Measurements from ENCODE around the gene DISC1. TPM values are rescaled to one million over a fixed set of nuclear protein-coding genes. Genes with fewer than 3 reads are reported as not detected.

Gene DISC1
- total RNA-seq, 2 donors from 2014 or later = 6.7 to 9.3 TPM

DNA sequence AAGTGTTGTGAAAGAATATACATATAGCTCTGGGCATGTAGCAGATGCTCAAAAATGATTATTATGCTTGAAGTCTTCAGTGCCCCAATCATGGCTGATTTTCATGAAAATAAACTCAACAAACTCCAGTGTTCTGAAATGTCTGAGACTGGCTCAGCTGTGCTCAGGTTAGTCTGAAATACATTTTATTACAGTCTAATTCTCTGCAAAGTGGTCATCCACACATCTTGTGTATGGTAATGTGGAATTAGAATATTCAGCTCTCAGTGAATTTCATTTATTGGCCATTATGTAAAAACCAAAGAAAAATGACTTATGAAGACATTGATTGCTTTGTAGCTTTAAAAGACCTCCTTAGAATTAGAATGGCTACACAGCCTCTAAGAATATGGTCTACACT is 109.9 kb downstream of the DISC1 start:
- intact Hi-C loops (cut with DNase I) = no loop called here
- Histone ChIP-seq H3K4me1 (replicated peaks) (no peaks in the 10 kb centered on the region), H3K27me3 (replicated peaks; ENCODE audit: insufficient read depth) (no peaks in the 10 kb centered on the region), H3K4me3 (no peak overlapping the region), H3K36me3 (no peaks in the 10 kb centered on the region), H3K27ac (no peak overlapping the region), H3K9me3 (no peaks in the 10 kb centered on the region)
- DNase-seq (ENCODE audit: low spot score) = no peak
- TF ChIP-seq, protein P1, sequence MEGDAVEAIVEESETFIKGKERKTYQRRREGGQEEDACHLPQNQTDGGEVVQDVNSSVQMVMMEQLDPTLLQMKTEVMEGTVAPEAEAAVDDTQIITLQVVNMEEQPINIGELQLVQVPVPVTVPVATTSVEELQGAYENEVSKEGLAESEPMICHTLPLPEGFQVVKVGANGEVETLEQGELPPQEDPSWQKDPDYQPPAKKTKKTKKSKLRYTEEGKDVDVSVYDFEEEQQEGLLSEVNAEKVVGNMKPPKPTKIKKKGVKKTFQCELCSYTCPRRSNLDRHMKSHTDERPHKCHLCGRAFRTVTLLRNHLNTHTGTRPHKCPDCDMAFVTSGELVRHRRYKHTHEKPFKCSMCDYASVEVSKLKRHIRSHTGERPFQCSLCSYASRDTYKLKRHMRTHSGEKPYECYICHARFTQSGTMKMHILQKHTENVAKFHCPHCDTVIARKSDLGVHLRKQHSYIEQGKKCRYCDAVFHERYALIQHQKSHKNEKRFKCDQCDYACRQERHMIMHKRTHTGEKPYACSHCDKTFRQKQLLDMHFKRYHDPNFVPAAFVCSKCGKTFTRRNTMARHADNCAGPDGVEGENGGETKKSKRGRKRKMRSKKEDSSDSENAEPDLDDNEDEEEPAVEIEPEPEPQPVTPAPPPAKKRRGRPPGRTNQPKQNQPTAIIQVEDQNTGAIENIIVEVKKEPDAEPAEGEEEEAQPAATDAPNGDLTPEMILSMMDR (IDR thresholded peaks at IDR 0.05) = no peak
- no peak for TF ChIP-seq POLR2AphosphoS5 (IDR thresholded peaks at IDR 0.05)
- no peak for TF ChIP-seq POLR2A (IDR thresholded peaks at IDR 0.05)

DNA sequence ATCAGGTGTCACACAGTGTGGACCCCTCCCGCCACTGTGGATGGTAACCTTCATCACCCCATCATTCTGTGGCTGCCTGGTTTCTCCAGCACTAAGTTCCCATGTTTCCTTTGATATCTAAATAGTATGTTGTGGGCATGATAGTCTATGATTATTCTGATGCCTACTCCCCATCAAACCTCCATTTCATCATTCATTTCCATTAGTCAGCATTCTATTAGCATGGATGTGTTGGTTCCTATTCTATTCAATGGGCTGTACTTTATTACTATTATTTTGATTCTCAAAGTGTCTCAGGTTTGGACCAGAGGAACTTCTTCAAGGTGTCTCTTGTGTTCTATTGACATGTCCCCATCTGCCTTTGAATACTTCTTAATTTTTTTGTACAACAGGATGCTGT is 112.0 kb downstream of the DISC1 start:
- intact Hi-C loops (cut with DNase I) = no loop called here
- DNase-seq (ENCODE audit: low spot score) = no peak
- 94% methylated on average over 1 of the region's 1 CpG for WGBS
- no peak overlapping the region for H3K4me3 ChIP-seq
- TF ChIP-seq POLR2AphosphoS5 (IDR thresholded peaks at IDR 0.05) (no peak), POLR2A (IDR thresholded peaks at IDR 0.05) (no peak)
- TF ChIP-seq, protein P1 (IDR thresholded peaks at IDR 0.05) = no peak
- H3K4me1 ChIP-seq (replicated peaks) = no peaks in the 10 kb centered on the region
- H3K27me3 ChIP-seq (replicated peaks; ENCODE audit: insufficient read depth) = no peaks in the 10 kb centered on the region
- H3K9me3 ChIP-seq = no peaks in the 10 kb centered on the region
- H3K27ac ChIP-seq = no peak overlapping the region
- no peaks in the 10 kb centered on the region for H3K36me3 ChIP-seq

DNA sequence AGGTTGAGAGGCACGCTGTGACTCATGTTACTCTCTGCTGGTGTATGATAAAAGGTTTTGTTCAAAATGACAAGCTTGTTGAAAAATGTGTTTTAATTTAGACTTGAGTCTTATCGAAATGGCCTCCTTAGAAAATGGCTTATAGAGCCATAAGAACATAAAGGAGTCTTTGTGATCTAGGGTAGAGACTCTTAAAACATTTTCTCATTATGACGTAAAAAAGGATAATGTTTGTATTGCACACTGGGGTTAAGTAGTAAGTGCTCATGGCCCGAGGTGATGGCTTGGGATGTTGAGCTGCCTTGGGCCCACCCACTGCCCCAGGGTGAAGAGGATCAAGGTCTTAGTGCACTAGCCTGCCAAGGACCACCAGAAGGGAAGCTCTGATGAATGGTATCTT is 117.4 kb downstream of the DISC1 start:
- Histone ChIP-seq H3K27ac (no peak overlapping the region), H3K9me3 (no peaks in the 10 kb centered on the region), H3K4me1 (replicated peaks) (no peaks in the 10 kb centered on the region), H3K36me3 (no peaks in the 10 kb centered on the region), H3K27me3 (replicated peaks; ENCODE audit: insufficient read depth) (no peaks in the 10 kb centered on the region), H3K4me3 (no peak overlapping the region)
- TF ChIP-seq POLR2A (IDR thresholded peaks at IDR 0.05) (no peak), POLR2AphosphoS5 (IDR thresholded peaks at IDR 0.05) (no peak)
- TF ChIP-seq, protein P1 (IDR thresholded peaks at IDR 0.05) = no peak
- no peak for DNase-seq (ENCODE audit: low spot score)
- intact Hi-C loops (cut with DNase I) = no loop called here
- WGBS = 62% methylated on average over 4 of the region's 4 CpGs

DNA sequence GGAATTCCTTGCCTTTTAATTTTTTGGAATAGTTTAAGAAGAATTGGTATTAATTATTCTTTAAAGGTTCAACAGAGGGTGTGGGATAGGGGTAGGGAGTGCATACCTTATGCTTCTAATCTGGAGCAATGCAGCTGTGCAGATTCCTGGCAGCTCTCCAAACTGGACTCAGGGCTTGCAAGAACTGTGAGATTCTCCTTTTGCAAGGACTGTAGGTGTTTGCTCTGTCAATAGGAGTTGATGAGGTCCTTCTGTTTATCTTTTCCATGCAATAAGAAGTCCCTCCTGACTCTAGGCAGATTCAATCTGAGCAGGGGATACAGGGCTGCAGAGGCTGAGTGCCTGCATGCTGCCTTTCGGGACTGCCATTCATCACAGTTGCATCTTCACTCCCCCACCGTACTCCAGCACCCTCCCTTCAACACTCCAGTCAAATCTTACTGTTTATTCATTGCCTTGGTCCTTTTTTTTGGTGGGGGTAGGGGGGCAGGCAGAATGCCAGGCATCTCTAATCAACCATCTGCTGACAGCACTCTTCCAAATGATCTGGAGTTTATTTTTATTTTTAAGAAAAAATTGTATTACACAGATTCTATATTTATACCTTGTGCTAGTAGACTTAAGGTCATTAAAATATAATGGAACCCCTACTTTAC is 122.3 kb downstream of the DISC1 start:
- TF ChIP-seq, protein P1 (IDR thresholded peaks at IDR 0.05) = no peak
- TF ChIP-seq POLR2A (IDR thresholded peaks at IDR 0.05) = no peak
- TF ChIP-seq POLR2AphosphoS5 (IDR thresholded peaks at IDR 0.05) = no peak
- no peak overlapping the region for H3K4me3 ChIP-seq
- H3K27ac ChIP-seq = no peak overlapping the region
- intact Hi-C loops (cut with DNase I) = no loop called here
- no peaks in the 10 kb centered on the region for H3K9me3 ChIP-seq
- no peak for DNase-seq (ENCODE audit: low spot score)
- no peaks in the 10 kb centered on the region for H3K36me3 ChIP-seq
- 81% methylated on average over 2 of the region's 2 CpGs for WGBS
- no peaks in the 10 kb centered on the region for H3K4me1 ChIP-seq (replicated peaks)
- H3K27me3 ChIP-seq (replicated peaks; ENCODE audit: insufficient read depth) = no peaks in the 10 kb centered on the region

DNA sequence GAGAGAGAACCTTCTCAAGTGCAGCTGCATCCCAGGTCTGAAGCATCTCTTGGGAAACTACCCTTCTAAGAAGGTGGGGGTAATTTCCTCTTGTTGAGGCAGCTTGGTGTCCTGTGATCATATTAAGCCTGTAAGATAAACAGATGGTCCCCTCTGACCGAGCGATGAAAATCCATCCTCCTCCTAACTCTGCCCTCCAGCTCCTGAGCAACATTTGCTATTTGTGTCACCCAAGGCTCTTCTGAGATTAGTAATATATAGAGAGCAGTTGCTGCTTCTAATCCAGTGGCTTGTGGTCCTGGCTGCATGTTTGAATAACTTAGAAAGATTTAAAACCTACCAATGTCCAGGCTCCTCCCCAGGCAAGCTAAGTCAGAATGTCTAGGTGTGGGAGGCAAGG is 123.7 kb downstream of the DISC1 start:
- H3K36me3 ChIP-seq = no peaks in the 10 kb centered on the region
- H3K27ac ChIP-seq = no peak overlapping the region
- H3K9me3 ChIP-seq = no peaks in the 10 kb centered on the region
- H3K27me3 ChIP-seq (replicated peaks; ENCODE audit: insufficient read depth) = no peaks in the 10 kb centered on the region
- intact Hi-C loops (cut with DNase I) = loop anchor here (10.0 kb wide), 1 partner anchor 885 kb away; the partner anchor contains the start of gene SIPA1L2
- DNase-seq (ENCODE audit: low spot score) = no peak
- TF ChIP-seq POLR2A (IDR thresholded peaks at IDR 0.05) (no peak), POLR2AphosphoS5 (IDR thresholded peaks at IDR 0.05) (no peak)
- TF ChIP-seq, protein P1 (IDR thresholded peaks at IDR 0.05) = no peak
- WGBS = 92% methylated on average over 2 of the region's 2 CpGs
- H3K4me1 ChIP-seq (replicated peaks) = no peaks in the 10 kb centered on the region
- no peak overlapping the region for H3K4me3 ChIP-seq
